RWPE2 (cell line): ENCODE measurements around the gene BRINP2.

Experiments
- ATAC-seq: fragments of 200-7000 bp; cut with Tn5 transposase; 3 replicates; pipeline ENCODE4 v1.9.1; 2021; ENCODE audit warnings: low read depth
- DNase-seq: peaks from one replicate; pipeline ENCODE4 v3.0.0-alpha.2; 2020; ENCODE audit warnings: low spot score
- H3K27ac ChIP-seq: fragments of 450-650 bp; 2 replicates; pipeline ENCODE4 v1.5.1; 2017; ENCODE audit warnings: mild to moderate bottlenecking; ENCODE audit not compliant: poor library complexity, severe bottlenecking
- H3K27me3 ChIP-seq: fragments of 250-450 bp; sonication (Bioruptor Pico); 2 replicates; pipeline ENCODE4 v1.5.1; 2021; ENCODE audit warnings: mild to moderate bottlenecking, moderate library complexity; ENCODE audit not compliant: insufficient read depth, poor library complexity, severe bottlenecking
- H3K36me3 ChIP-seq: fragments of 250-450 bp; sonication (Bioruptor Pico); 2 replicates; pipeline ENCODE4 v1.5.1; 2020; ENCODE audit warnings: low read depth, mild to moderate bottlenecking, moderate library complexity
- H3K4me1 ChIP-seq: fragments of 250-450 bp; sonication (Bioruptor Pico); 2 replicates; pipeline ENCODE4 v1.5.1; 2021; ENCODE audit warnings: mild to moderate bottlenecking, moderate library complexity; ENCODE audit not compliant: insufficient read depth, poor library complexity, severe bottlenecking
- H3K4me3 ChIP-seq: fragments of 250-450 bp; sonication (Bioruptor Pico); 2 replicates; pipeline ENCODE4 v1.5.1; 2021; ENCODE audit warnings: mild to moderate bottlenecking, moderate library complexity; ENCODE audit not compliant: severe bottlenecking
- H3K9me3 ChIP-seq: fragments of 250-450 bp; sonication (Bioruptor Pico); 2 replicates; pipeline ENCODE4 v1.5.1; 2021; ENCODE audit warnings: mild to moderate bottlenecking, moderate library complexity; ENCODE audit not compliant: severe bottlenecking
- TF ChIP-seq, protein P1 (sequence below): fragments of 450-650 bp; IDR thresholded peaks from one replicate; pipeline ENCODE4 v1.5.1; 2017; ENCODE audit warnings: mild to moderate bottlenecking, moderate library complexity; ENCODE audit not compliant: poor library complexity, severe bottlenecking

Gene BRINP2

DNA sequence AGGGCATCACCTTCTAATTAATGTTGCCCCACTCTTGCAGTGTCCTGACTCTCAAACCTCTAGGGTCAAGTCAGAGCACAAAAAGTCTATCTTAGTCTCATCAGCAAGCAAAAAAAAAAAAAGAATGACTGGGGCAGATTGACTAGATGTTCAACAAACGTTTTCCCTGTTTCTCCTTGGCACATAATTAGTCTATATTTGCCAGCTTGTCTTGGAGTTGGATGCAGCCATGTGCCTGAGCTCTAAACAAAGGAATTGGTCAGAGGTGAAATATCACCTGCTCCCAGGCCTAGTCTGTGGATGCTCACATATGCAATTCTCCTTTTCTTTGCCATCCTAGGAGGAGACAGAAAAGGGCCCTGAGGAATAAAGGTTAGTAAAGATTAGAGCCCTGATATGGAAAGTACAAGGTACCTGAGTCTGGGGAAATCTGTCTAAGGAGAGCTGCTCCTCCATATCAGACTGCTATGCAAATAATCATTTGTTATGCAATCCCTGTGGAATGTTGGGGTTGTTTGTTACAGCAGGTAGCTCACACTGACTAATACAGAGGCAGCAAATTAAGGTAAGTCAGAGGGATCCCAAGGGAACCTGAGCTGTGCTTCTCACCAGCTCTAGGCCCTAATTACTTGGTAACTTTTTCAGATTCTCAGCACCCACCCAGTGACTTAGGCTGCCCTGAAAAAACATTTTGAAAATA lies 130.8 kb downstream of the BRINP2 start:
- TF ChIP-seq, protein P1, sequence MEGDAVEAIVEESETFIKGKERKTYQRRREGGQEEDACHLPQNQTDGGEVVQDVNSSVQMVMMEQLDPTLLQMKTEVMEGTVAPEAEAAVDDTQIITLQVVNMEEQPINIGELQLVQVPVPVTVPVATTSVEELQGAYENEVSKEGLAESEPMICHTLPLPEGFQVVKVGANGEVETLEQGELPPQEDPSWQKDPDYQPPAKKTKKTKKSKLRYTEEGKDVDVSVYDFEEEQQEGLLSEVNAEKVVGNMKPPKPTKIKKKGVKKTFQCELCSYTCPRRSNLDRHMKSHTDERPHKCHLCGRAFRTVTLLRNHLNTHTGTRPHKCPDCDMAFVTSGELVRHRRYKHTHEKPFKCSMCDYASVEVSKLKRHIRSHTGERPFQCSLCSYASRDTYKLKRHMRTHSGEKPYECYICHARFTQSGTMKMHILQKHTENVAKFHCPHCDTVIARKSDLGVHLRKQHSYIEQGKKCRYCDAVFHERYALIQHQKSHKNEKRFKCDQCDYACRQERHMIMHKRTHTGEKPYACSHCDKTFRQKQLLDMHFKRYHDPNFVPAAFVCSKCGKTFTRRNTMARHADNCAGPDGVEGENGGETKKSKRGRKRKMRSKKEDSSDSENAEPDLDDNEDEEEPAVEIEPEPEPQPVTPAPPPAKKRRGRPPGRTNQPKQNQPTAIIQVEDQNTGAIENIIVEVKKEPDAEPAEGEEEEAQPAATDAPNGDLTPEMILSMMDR: no peak
- Histone ChIP-seq H3K4me1 (peaks cover 7% of the 10 kb centered on the region), H3K9me3 (no peaks in the 10 kb centered on the region), H3K27me3 (no peaks in the 10 kb centered on the region), H3K27ac (no peak overlapping the region), H3K4me3 (no peak overlapping the region), H3K36me3 (no peaks in the 10 kb centered on the region)
- no peak for ATAC-seq
- no peak for DNase-seq

DNA sequence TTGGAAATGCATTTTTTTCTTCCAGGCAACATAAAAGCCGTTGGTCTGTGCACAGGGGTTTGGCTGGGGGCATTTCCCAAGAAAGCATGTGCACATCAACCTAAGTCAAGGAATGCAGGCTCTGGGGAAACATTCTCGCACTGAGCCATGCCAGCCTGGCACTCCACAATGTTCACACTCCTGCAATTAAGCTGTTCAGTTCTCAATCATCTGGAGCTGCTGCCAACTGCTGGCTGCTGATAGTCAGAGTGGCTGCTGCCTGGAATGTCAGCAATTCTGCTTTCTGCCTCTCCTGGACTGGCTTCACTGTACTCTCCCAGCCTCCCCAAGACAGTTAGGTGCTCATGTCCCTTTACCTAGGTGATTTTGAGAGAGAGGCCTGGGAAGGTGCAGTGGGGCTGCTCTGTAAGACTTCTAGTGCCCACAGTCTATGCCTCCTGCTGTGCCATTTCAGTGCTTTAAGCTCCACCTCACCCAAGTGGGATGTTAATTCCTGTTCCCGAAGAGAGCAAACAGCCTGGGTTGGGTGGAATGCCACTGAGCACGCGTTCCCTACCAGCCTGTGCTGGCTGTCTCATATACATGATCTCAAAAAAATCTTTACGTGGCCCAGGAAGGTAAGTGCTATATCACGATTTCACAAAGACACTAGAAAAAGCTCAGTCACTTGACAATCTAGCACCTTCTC lies 131.7 kb downstream of the BRINP2 start:
- no peaks in the 10 kb centered on the region for H3K36me3 ChIP-seq
- peaks cover 16% of the 10 kb centered on the region for H3K4me1 ChIP-seq
- TF ChIP-seq, protein P1: no peak
- ATAC-seq (no peak), DNase-seq (no peak)
- no peak overlapping the region for H3K27ac ChIP-seq
- H3K9me3 ChIP-seq: no peaks in the 10 kb centered on the region
- no peaks in the 10 kb centered on the region for H3K27me3 ChIP-seq
- no peak overlapping the region for H3K4me3 ChIP-seq

DNA sequence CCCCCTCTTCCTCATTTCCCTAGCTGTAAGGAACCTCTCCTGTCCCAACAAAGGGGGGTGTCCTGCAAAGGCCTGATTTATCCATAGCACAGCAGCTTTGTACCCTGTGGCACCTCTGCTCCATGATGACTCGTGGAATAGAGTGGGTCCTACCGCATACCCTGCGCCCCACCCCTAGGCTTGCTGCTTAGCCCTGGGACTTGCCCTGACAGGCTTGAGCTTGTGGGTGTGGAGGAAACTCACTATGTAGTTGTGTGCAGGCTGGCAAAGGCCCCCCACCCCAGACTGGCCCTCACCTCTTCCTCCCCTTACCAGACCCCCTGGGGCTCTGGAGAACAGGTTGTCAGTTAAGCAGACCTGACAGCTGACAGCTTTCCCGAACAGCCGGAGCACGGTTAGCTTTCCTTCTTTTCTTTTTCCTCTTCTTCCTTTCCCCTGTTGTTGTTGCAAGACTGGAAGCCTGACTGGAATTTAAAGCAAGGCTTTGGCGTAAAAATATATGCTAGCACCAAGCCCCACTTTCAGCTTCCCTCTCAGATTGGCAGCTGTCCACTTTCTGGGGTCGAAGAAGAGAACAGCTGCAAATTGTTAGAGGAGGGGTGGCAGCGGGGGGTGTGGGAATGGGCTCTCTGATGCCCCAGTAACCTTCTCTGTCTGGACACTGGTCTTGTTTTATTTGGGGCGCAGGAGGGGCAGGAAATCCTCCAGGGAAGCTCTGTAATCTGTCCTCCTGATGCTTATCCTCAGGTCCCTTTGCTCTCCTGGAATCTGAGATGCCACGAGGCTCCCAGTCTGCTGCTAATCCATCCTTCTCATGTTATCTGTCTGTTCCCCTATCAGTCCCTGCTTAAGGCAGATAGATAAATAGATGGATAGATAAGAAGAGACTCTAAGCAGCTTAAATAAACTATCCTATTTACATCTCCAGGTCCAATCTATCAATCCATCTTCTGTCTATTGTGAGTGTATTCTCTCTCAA lies 134.6 kb downstream of the BRINP2 start:
- no peaks in the 10 kb centered on the region for H3K27me3 ChIP-seq
- DNase-seq: peak; percentile 72
- ATAC-seq: peak; percentile 60
- H3K4me3 ChIP-seq: no peak overlapping the region
- peaks cover 28% of the 10 kb centered on the region for H3K4me1 ChIP-seq
- H3K36me3 ChIP-seq: no peaks in the 10 kb centered on the region
- H3K27ac ChIP-seq: no peak overlapping the region
- H3K9me3 ChIP-seq: no peaks in the 10 kb centered on the region
- TF ChIP-seq, protein P1: no peak

DNA sequence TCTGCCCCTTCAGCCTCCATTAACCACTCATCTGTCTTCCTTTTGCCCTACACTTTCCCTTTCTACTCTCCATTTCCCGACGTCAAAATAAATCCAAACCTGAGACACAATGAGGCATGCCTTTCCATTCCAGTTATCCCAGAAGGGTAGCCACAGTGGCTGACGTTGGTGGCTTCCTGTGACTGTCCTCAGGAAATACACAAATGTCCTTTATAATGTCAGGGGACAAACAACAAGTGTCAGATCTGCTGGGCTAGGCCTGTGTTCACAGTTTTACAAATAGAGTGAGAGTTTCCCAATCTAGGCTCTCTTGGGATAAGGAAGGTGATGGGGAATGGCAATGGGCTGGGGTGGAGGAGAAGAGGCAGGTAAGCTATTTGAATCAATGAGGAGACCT lies 135.3 kb downstream of the BRINP2 start:
- no peaks in the 10 kb centered on the region for H3K9me3 ChIP-seq
- no peaks in the 10 kb centered on the region for H3K36me3 ChIP-seq
- DNase-seq (no peak), ATAC-seq (no peak)
- no peak overlapping the region for H3K4me3 ChIP-seq
- no peaks in the 10 kb centered on the region for H3K27me3 ChIP-seq
- TF ChIP-seq, protein P1: no peak
- no peak overlapping the region for H3K27ac ChIP-seq
- H3K4me1 ChIP-seq: peaks cover 28% of the 10 kb centered on the region
